ENCODE results near the gene IRAK2.

IRAK2 gene

GRCh38 chr3:10286596-10287295, 122.0 kb downstream of the IRAK2 start:
- peak in 1 of 2 donors; percentile 63 for DNase-seq

DNA sequence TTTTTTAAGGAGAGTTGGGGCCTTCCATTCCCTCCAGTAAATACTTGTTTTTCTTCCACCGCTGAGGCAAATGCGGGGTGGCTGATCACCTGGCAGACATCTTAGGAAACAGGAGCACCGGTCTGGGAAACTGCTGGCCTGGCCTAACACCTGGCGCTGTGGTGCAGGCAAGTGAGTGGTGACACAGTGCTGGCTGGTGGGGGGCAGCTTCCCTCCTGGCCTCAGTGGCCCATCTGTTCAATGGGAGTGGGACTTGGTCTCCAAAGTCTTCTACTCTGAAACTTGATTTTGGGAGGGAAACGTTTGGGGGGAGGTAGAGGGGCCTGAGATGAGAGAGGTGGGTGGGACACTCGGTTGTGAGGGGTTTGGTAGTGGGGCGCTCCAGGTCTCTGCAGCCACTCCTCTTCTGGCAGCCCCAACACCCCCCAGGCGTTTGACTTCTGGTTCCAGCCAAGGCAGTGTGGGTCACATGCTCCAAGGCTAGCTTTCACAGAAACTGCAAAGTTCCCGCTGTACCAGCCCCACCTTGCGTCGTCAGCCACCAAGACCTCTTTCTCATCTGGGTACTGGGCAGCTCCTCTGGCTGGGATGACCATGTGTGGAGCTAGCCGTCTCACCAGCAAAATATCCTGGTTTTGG, 123.3 kb downstream of the IRAK2 start:
- DNase-seq: no peak

DNA sequence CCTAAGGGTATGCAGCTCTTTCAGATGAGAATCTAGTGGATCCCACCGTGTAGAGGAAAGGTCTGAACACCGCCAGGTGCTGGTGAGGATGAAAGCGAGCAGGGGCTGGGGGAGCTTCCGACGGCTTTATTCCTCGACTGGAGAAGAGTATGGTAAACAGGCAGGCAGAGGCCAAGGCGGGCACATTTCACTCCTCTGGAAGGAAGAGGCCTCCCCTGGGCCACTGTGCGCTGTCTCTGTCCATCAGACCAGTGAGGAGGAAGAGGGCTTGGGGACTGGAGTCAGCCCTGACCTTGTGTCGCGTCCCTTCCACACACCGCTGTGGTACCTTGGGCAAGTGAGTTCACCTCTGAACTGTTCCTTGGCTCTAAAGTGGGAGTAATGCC, 123.8 kb downstream of the IRAK2 start:
- DNase-seq: no peak

- no peak for DNase-seq
Observed at GRCh38 chr3:10289077-10289476, 124.4 kb downstream of the IRAK2 start.

- no peak for DNase-seq
Observed at GRCh38 chr3:10289787-10290355, 125.2 kb downstream of the IRAK2 start.

DNA sequence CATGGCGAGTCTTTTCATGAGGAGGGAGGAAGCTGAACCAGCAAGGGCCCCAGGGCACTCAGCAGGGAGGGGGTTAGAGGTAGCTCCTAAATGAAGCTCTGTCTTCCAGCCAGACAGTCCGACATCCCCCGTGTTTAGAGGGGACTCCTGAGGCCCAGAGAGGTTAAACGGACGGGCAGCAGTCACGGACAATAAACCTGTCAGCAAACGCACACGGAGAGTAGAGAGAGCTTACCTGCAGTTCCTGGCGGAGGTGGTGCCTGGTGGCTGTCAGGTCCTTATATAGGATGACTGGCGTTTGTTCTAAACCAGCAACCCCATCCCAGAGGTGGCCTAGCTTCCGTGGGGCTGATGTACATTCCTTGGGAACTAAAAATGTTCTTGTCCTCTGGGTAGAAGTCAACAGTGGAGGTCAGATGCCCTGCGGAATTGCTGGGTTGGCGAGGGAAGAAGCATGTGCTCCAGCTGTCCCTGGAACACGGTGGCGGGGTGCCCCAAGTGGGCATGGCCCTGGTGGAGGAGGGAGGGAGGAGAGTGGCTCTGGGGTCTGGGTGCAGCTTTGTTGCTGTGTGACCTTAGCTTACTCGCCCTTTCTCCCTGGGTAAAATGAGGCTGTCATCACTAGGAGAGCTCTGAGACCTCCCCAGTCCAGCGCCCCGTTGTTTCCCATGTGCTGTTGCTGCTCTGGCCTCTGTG, 125.9 kb downstream of the IRAK2 start:
- DNase-seq: no peak

DNA sequence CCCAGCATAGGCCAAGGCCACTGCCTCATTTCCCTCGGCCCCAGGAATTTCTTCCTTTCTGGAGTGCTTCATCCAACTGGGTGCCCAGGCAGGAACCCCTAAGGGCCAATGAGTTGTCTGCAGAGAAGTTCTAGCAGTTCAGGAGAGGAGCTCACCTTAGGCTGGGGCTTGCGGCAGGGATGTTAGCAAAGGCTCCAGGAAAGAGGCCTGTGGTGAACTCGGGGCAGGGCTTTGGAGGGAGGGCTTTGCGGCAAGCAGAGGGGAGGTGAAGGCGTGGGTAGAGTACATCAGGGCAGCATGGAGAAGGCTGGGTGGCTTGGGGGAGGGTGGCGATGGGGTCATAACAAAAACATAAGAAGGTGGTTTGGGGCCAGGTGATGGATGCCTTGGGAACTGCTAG, 126.9 kb downstream of the IRAK2 start:
- DNase-seq: no peak

- DNase-seq: no peak
Observed at GRCh38 chr3:10292505-10293419, 128.0 kb downstream of the IRAK2 start, which contains the start of gene GHRL. GHRL (minus strand) TSS chr3:10292947; CDS start chr3:10290180, 2,767 bp downstream.

Measured in activated CD4-positive, alpha-beta T cell treated with anti-CD3 and anti-CD28 coated beads for 4 hours (primary cell).